Epithelial cell of proximal tubule (primary cell): ENCODE results near the gene PSMD7. TPM values are rescaled to one million over a fixed set of nuclear protein-coding genes. Genes with fewer than 3 reads are reported as not detected.

Experiments
- DNase-seq: peaks from one replicate; pipeline ENCODE4 v3.0.0-alpha.2; 2011; ENCODE audit warnings: low read depth
- H3K4me3 ChIP-seq: 2 replicates; pipeline ENCODE4 v1.5.1; 2011; ENCODE audit warnings: low read depth, mild to moderate bottlenecking, low read length
- CTCF ChIP-seq: conservative IDR thresholded peaks from 2 replicates; pipeline ENCODE4 v1.5.1; 2012; ENCODE audit warnings: low read depth, mild to moderate bottlenecking, low read length
- total RNA-seq: library from RNA; depleted of rRNA; stranded (reverse); fragments of >200 nt; gene quantifications from 2 replicates; pipeline ENCODE4 v1.2.3, GENCODE V29; 2015

PSMD7 gene
- total RNA-seq, result 99.1 and 130 TPM in 2 replicates

- peak; percentile 36 for DNase-seq
- H3K4me3 ChIP-seq, result peak within 1 kb of the TSS; percentile 99
- no peak for TF ChIP-seq CTCF
Measured at GRCh38 chr16:74296432-74297144, at the start of gene PSMD7. Gene PSMD7 (plus strand): TSS chr16:74296814. CDS start chr16:74296915, 101 bp downstream.

- no peak overlapping the region for H3K4me3 ChIP-seq
- DNase-seq, result no peak
- no peak for TF ChIP-seq CTCF
Measured at GRCh38 chr16:74249254-74249653, 47.4 kb upstream of the PSMD7 start.

DNA sequence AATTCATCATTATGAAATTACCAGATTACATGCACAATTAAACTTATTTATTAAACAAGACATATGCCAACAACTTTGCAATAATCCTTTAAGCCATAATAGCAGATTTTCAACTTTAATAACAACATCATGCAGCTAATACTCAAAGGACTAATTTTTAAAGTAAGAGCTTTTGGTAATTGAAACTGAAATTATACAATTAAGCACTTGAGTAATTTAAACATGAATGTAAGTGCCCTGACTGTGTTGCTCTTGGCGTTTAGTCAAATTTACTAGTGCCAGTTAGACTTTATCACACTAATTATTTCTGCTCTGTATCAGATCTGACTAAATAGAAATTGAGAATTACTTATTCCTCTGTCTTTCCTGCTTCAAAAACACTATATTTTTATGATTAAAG lies 46.8 kb upstream of the PSMD7 start:
- no peak for DNase-seq
- H3K4me3 ChIP-seq, result no peak overlapping the region
- TF ChIP-seq CTCF, result no peak

DNA sequence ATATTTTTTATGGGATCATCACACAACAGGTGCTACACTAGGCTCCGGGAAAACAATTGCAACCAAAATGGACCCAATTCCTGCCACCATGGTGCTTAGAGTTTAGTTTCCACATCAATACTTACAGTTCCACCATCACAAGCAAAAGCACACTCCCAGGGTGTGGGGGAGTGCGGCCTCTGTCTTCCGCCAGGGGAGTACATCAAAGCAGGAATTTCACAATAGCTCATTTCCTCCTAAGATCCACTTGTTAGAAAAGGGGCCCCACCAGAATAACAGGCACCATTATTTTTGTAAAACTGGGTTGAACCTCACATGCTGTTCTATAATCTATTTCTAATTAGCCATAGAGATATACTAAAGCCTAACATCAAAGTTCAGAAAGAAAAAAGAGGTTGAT lies 44.3 kb upstream of the PSMD7 start:
- no peak for TF ChIP-seq CTCF

DNA sequence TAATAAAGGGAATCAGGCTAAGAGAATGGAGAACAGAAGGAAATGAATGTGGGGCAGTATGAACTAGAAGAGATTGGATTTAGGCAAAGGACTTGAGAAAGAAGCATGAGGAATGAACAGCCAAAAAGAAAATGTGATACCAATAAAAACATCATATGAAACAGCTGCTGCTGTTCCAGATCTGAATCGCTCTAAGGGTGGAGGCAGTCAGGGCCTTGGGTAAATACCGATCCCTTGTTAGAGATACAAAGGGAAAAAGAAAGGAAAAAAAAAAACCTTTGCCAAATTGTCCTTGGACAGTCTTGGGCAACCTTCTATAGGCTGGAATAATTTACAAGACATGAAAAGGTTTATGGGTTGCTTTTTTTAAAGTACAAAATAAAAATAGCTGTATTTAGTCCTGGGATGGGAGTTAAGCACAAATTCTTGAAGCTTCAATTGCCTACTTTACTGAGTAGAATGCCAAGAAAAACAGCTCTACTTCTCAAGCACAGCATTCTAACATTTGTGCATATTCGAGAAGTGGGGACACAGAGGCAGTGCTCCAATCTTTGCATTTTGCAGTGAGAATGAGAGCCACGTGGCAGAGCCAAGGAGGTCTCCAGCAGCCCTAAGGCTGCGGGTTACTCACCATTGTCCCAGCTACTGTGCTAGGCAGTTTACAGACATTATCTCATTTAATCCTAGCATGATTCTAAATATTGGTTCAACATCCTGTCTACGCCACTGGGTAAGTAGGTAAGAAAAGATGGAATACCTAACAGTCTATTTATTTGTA lies 43.3 kb upstream of the PSMD7 start:
- no peak for DNase-seq
- TF ChIP-seq CTCF, result no peak
- no peak overlapping the region for H3K4me3 ChIP-seq

More for the DNA sequence above, 44.3 kb upstream of the PSMD7 start:
- DNase-seq, result no peak
- no peak overlapping the region for H3K4me3 ChIP-seq

GRCh38 chr16:74257061-74257460 lies 39.6 kb upstream of the PSMD7 start:
- no peak for TF ChIP-seq CTCF
- no peak overlapping the region for H3K4me3 ChIP-seq
- no peak for DNase-seq

GRCh38 chr16:74261068-74261467 lies 35.5 kb upstream of the PSMD7 start:
- DNase-seq, result no peak
- H3K4me3 ChIP-seq, result no peak overlapping the region
- TF ChIP-seq CTCF, result no peak
